Fibroblast of pulmonary artery (primary cell): ENCODE measurements around the gene C14orf119.

Source experiments
- DNase-seq: peaks from one replicate; pipeline ENCODE4 v3.0.0-alpha.2; 2010; ENCODE audit warnings: low read depth
- H3K4me3 ChIP-seq: replicated peaks from 2 replicates; pipeline ENCODE4 v1.5.1; 2011; ENCODE audit warnings: low read depth, mild to moderate bottlenecking, control low read depth, low read length, moderate library complexity
- TF ChIP-seq, protein P1 (sequence below): IDR thresholded peaks from 2 replicates; pipeline ENCODE4 v1.5.1; 2011; ENCODE audit warnings: mild to moderate bottlenecking, control low read depth, low read length, inconsistent platforms; ENCODE audit errors: missing control alignments

C14orf119 gene

GRCh38 chr14:23112359-23113178, 17.3 kb downstream of the C14orf119 start:
- H3K4me3 ChIP-seq: no peak overlapping the region
- DNase-seq: no peak
- TF ChIP-seq, protein P1, sequence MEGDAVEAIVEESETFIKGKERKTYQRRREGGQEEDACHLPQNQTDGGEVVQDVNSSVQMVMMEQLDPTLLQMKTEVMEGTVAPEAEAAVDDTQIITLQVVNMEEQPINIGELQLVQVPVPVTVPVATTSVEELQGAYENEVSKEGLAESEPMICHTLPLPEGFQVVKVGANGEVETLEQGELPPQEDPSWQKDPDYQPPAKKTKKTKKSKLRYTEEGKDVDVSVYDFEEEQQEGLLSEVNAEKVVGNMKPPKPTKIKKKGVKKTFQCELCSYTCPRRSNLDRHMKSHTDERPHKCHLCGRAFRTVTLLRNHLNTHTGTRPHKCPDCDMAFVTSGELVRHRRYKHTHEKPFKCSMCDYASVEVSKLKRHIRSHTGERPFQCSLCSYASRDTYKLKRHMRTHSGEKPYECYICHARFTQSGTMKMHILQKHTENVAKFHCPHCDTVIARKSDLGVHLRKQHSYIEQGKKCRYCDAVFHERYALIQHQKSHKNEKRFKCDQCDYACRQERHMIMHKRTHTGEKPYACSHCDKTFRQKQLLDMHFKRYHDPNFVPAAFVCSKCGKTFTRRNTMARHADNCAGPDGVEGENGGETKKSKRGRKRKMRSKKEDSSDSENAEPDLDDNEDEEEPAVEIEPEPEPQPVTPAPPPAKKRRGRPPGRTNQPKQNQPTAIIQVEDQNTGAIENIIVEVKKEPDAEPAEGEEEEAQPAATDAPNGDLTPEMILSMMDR: no peak

DNA sequence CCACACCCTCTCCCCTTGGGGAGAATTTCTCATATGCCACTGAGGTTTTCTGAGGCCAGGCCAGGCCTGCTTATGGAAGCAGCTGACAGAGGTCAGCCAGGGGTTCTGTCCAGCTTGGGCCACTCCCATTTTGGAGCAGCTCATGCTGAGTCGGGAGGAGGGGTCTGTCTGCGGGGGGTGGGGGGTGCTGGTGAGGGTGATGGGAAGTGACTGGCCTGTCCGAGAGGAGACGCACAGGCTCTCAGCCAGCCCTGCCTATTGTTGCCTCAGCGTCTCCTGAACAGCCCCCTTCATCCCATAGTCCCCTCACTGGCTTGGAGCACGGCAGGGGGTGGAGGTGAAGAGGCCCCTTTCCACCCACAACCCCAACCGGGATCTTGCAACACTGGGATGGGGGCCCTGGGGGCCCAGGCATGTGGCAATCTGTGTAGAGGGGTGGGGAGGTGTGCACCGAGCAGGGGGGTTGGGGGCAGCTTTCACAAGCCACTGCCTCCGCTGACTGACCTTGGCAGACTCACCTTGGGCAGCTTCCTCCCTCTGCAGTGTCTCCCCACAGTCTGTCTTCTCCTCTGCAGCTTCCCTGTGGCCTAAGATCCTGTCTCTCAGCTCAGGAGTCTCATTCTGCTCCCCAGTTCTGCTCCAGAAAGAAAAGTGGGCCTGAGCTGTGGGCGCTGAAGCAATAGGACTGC, 18.3 kb downstream of the C14orf119 start:
- no peak overlapping the region for H3K4me3 ChIP-seq
- peak; percentile 61 for DNase-seq
- TF ChIP-seq, protein P1: no peak

DNA sequence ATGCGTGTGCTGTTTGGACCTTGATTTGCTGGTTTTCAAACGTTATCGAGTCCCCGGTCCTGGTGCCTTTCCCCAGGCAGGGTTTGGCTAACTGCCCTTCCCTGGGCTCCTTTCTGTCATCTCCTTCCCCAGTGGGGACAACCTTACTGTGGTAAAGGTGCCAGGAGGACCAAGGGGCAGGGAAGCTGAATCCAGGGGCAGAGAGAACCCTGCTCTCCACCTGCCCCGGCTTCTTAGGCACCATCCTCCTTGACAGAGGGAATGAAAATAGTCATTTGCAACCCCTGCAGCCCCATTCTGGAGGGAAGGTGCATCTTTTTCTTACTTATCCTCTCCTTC, 18.8 kb downstream of the C14orf119 start:
- no peak for DNase-seq
- no peak overlapping the region for H3K4me3 ChIP-seq
- TF ChIP-seq, protein P1: no peak

- no peak for DNase-seq
- no peak overlapping the region for H3K4me3 ChIP-seq
- TF ChIP-seq, protein P1: no peak
Measured at GRCh38 chr14:23114669-23115038, 19.3 kb downstream of the C14orf119 start.

GRCh38 chr14:23115039-23115731, 19.9 kb downstream of the C14orf119 start:
- TF ChIP-seq, protein P1: no peak
- H3K4me3 ChIP-seq: no peak overlapping the region
- DNase-seq: peak; percentile 94

DNA sequence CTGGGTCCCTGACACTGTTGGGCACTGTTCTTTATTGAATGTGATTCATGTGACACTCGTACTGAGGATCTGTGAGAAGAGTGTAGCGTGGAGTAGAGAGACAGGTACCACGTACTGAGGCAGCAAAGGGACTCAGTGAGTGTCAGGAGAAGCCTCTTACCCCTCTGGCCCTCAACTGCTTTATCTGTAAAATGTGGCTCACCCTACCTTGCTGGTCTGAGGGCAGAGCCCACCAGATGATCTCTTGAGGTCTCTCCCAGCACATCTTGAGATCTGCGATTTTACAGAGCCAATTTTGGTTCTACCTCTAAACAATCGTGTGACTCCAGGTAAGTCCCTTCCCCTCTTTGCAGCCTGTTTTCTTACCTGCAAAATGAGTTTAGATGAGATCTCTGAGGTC, 20.6 kb downstream of the C14orf119 start:
- TF ChIP-seq, protein P1: no peak
- no peak overlapping the region for H3K4me3 ChIP-seq
- DNase-seq: no peak
